ENCODE measurements around the gene SPATA31C2. TPM values are rescaled to one million over a fixed set of nuclear protein-coding genes. Genes with fewer than 3 reads are reported as not detected.

SPATA31C2 gene
- total RNA-seq, 1 donor from 2014 or later = 0.34 TPM

GRCh38 chr9:88085476-88085875, 52.8 kb downstream of the SPATA31C2 start:
- Mint-ChIP-seq H3K4me3 (no peak overlapping the region), H3K36me3 (no peaks in the 10 kb centered on the region), H3K27ac (no peak overlapping the region), H3K9me3 (no peaks in the 10 kb centered on the region), H3K27me3 (ENCODE audit: low read depth) (no peaks in the 10 kb centered on the region), H3K4me1 (peaks cover 13% of the 10 kb centered on the region)
- no peak for DNase-seq (ENCODE audit: low spot score in 2 of 2, unreplicated experiment in 2 of 2)
- TF ChIP-seq CTCF (IDR thresholded peaks at IDR 0.05; ENCODE audit: unreplicated experiment) = no peak

GRCh38 chr9:88084357-88085183, 53.7 kb downstream of the SPATA31C2 start:
- DNase-seq (ENCODE audit: low spot score in 2 of 2, unreplicated experiment in 2 of 2) = no peak
- H3K9me3 Mint-ChIP-seq = no peaks in the 10 kb centered on the region
- TF ChIP-seq CTCF (IDR thresholded peaks at IDR 0.05; ENCODE audit: unreplicated experiment) = no peak
- H3K27me3 Mint-ChIP-seq (ENCODE audit: low read depth) = no peaks in the 10 kb centered on the region
- peaks cover 4% of the 10 kb centered on the region for H3K4me1 Mint-ChIP-seq
- no peak overlapping the region for H3K4me3 Mint-ChIP-seq
- no peaks in the 10 kb centered on the region for H3K36me3 Mint-ChIP-seq
- H3K27ac Mint-ChIP-seq = no peak overlapping the region

Other genes starting within 250 kb of the SPATA31C2 start
- 0.13 to 0.29 TPM (median 0.18 TPM) in 3 replicates for gene SPATA31C1, start 220.5 kb downstream of the SPATA31C2 start, total RNA-seq
- 32.9 to 36.0 TPM (median 34.1 TPM) in 3 replicates for gene CDK20, start 163.9 kb downstream of the SPATA31C2 start, total RNA-seq
- 181 to 194 TPM (median 187 TPM) in 3 replicates for gene SPIN1, start 250.0 kb upstream of the SPATA31C2 start, total RNA-seq